ENCODE measurements around the gene CELF3. TPM values are rescaled to one million over a fixed set of nuclear protein-coding genes. Genes with fewer than 3 reads are reported as not detected.

Gene CELF3
- total RNA-seq, 4 donors from 2014 or later, result 1.2 TPM; not detected in 3

- intact Hi-C loops (cut with DNase I; ENCODE audit: low total_unique reads), result no loop called here
- Histone ChIP-seq H3K9me3 (no peaks in the 10 kb centered on the region), H3K36me3 (no peaks in the 10 kb centered on the region), H3K4me3 (peak overlapping the region; percentile 33 to 45), H3K27me3 (no peaks in the 10 kb centered on the region), H3K4me1 (no peaks in the 10 kb centered on the region), H3K27ac (peak overlapping the region; percentile 75 to 87)
- TF ChIP-seq POLR2A (IDR thresholded peaks at IDR 0.05) (no peak), CTCF (IDR thresholded peaks at IDR 0.05) (no peak)
- DNase-seq, result no peak
Observed at GRCh38 chr1:151720554-151720953, 4.0 kb upstream of the CELF3 start.

- H3K27me3 ChIP-seq, result no peaks in the 10 kb centered on the region
- H3K36me3 ChIP-seq, result no peaks in the 10 kb centered on the region
- no peak for DNase-seq
- H3K4me3 ChIP-seq, result no peak overlapping the region
- intact Hi-C loops (cut with DNase I; ENCODE audit: low total_unique reads), result no loop called here
- TF ChIP-seq POLR2A (IDR thresholded peaks at IDR 0.05), result no peak
- no peak for TF ChIP-seq CTCF (IDR thresholded peaks at IDR 0.05)
- peak overlapping the region; percentile 75 to 87 for H3K27ac ChIP-seq
- no peaks in the 10 kb centered on the region for H3K9me3 ChIP-seq
- no peaks in the 10 kb centered on the region for H3K4me1 ChIP-seq
Observed at GRCh38 chr1:151720125-151720524, 3.5 kb upstream of the CELF3 start.

- DNase-seq, result no peak
- H3K9me3 ChIP-seq, result no peaks in the 10 kb centered on the region
- H3K27ac ChIP-seq, result no peak overlapping the region
- no peaks in the 10 kb centered on the region for H3K36me3 ChIP-seq
- H3K27me3 ChIP-seq, result no peaks in the 10 kb centered on the region
- no peaks in the 10 kb centered on the region for H3K4me1 ChIP-seq
- H3K4me3 ChIP-seq, result no peak overlapping the region
- intact Hi-C loops (cut with DNase I; ENCODE audit: low total_unique reads), result no loop called here
- no peak for TF ChIP-seq POLR2A (IDR thresholded peaks at IDR 0.05)
Observed at GRCh38 chr1:151718666-151719065, 2.1 kb upstream of the CELF3 start.

GRCh38 chr1:151718011-151718431, 1.4 kb upstream of the CELF3 start:
- Histone ChIP-seq H3K36me3 (no peaks in the 10 kb centered on the region), H3K4me3 (no peak overlapping the region), H3K27me3 (no peaks in the 10 kb centered on the region), H3K9me3 (no peaks in the 10 kb centered on the region), H3K4me1 (no peaks in the 10 kb centered on the region), H3K27ac (no peak overlapping the region)
- TF ChIP-seq CTCF (IDR thresholded peaks at IDR 0.05) (no peak), POLR2A (IDR thresholded peaks at IDR 0.05) (no peak)
- no peak for DNase-seq
- intact Hi-C loops (cut with DNase I; ENCODE audit: low total_unique reads), result no loop called here

GRCh38 chr1:151716405-151716762, 219 bp downstream of the CELF3 start:
- TF ChIP-seq CTCF (IDR thresholded peaks at IDR 0.05) (no peak), POLR2A (IDR thresholded peaks at IDR 0.05) (no peak)

More at GRCh38 chr1:151716405-151716762, 219 bp downstream of the CELF3 start:
- Histone ChIP-seq H3K4me3 (no peak overlapping the region), H3K27me3 (no peaks in the 10 kb centered on the region), H3K4me1 (no peaks in the 10 kb centered on the region), H3K27ac (no peak overlapping the region), H3K9me3 (no peaks in the 10 kb centered on the region), H3K36me3 (no peaks in the 10 kb centered on the region)
- intact Hi-C loops (cut with DNase I; ENCODE audit: low total_unique reads), result no loop called here
- DNase-seq, result no peak
